CD4-positive, alpha-beta T cell (primary cell): ENCODE results near the gene TARS2. TPM values are rescaled to one million over a fixed set of nuclear protein-coding genes. Genes with fewer than 3 reads are reported as not detected.

Experiments used
- ATAC-seq: fragments of 200-7000 bp; cut with Tn5 transposase; one replicate; pipeline ENCODE4 v1.10.0; 2022; ENCODE audit warnings: mild to moderate bottlenecking; ENCODE audit not compliant: poor library complexity
- CTCF ChIA-PET: fragments of 350-600 bp; sonication (Branson Sonifier 250); formaldehyde crosslinking; loops from one replicate; lab custom pipeline; 2021; ENCODE audit warnings: antibody characterized with exemption, inconsistent platforms; lab: Charles Lee
- POLR2A ChIA-PET: fragments of 350-600 bp; sonication (Branson Sonifier 250); formaldehyde crosslinking; loops from one replicate; lab custom pipeline; 2021; ENCODE audit warnings: antibody characterized with exemption, inconsistent platforms; lab: Charles Lee
- DNase-seq, 14 experiments: peaks; one replicate each; pipeline ENCODE4 v3.0.0-alpha.2; 2013 to 2020; ENCODE audit warnings: mixed read lengths in 2 of 14
- H3K27ac ChIP-seq, 2 donors: one replicate each; pipeline versions ENCODE4 v1.5.1 to v1.7.0; 2013; ENCODE audit warnings: low read length in 2 of 2, low read depth in 1 of 2, mild to moderate bottlenecking in 1 of 2
- H3K27me3 ChIP-seq, 2 experiments: 1 replicate in 1 of 2; 2 replicates in 1 of 2; pipeline versions ENCODE4 v1.6.1 to v1.7.0; 2013; ENCODE audit warnings: low read length in 2 of 2, control low read depth in 1 of 2, mild to moderate bottlenecking in 1 of 2, moderate library complexity in 1 of 2; ENCODE audit not compliant: insufficient read depth in 2 of 2, control insufficient read depth in 1 of 2
- H3K36me3 ChIP-seq: one replicate; pipeline ENCODE4 v1.6.1; 2013; ENCODE audit warnings: low read length, control low read depth; ENCODE audit not compliant: insufficient read depth
- H3K4me1 ChIP-seq: one replicate; pipeline ENCODE4 v1.6.1; 2013; ENCODE audit warnings: low read length, control low read depth; ENCODE audit not compliant: insufficient read depth
- H3K4me3 ChIP-seq: one replicate; pipeline ENCODE4 v1.5.1; 2013; ENCODE audit warnings: mild to moderate bottlenecking, low read length, moderate library complexity
- H3K9me3 ChIP-seq, 2 experiments: 1 replicate in 1 of 2; 2 replicates in 1 of 2; pipeline versions ENCODE4 v1.6.1 to v1.7.0; 2013; ENCODE audit warnings: low read length in 2 of 2, mild to moderate bottlenecking in 2 of 2, control low read depth in 1 of 2, moderate library complexity in 1 of 2; ENCODE audit not compliant: control insufficient read depth in 1 of 2, insufficient read depth in 1 of 2
- H3K27ac Mint-ChIP-seq: one replicate; pipeline ENCODE4 v1.8.0; 2020; ENCODE audit warnings: mixed read lengths
- H3K27me3 Mint-ChIP-seq: one replicate; pipeline ENCODE4 v1.8.0; 2021; ENCODE audit warnings: mixed read lengths
- H3K36me3 Mint-ChIP-seq: one replicate; pipeline ENCODE4 v1.8.0; 2021; ENCODE audit warnings: low read depth, mixed read lengths
- H3K4me1 Mint-ChIP-seq: one replicate; pipeline ENCODE4 v1.8.0; 2021; ENCODE audit warnings: low read depth, mixed read lengths
- H3K4me3 Mint-ChIP-seq: one replicate; pipeline ENCODE4 v1.8.0; 2020; ENCODE audit warnings: mild to moderate bottlenecking, mixed read lengths
- H3K9me3 Mint-ChIP-seq: one replicate; pipeline ENCODE4 v1.8.0; 2020; ENCODE audit warnings: mixed read lengths
- intact Hi-C, 2 experiments: fragments of 100-400 bp; cut with DNase I in 1 of 2; cut with micrococcal nuclease in 1 of 2; formaldehyde crosslinking; loops; one replicate each; pipeline versions ENCODE4 v1.15.1 to v1.9.0; 2023 to 2025; cut with DNase I, micrococcal nuclease
- polyA plus RNA-seq, 2 donors: library from polyadenylated mRNA; unstranded; fragments of 120-200 nt; gene quantifications; one replicate each; pipeline ENCODE4 v1.2.1, GENCODE V29; 2013
- total RNA-seq, 174 experiments: library from RNA in 2 of 174; stranded (reverse) in 2 of 174; gene quantifications; one replicate each; pipeline ENCODE4 v1.2.3 and lab custom pipeline; 2021 to 2026
- TF ChIP-seq, protein P1 (sequence below): fragments of 200-600 bp; IDR thresholded peaks from one replicate; pipeline ENCODE4 v1.8.0; 2022; ENCODE audit warnings: antibody characterized with exemption, mild to moderate bottlenecking

Gene TARS2, protein sequence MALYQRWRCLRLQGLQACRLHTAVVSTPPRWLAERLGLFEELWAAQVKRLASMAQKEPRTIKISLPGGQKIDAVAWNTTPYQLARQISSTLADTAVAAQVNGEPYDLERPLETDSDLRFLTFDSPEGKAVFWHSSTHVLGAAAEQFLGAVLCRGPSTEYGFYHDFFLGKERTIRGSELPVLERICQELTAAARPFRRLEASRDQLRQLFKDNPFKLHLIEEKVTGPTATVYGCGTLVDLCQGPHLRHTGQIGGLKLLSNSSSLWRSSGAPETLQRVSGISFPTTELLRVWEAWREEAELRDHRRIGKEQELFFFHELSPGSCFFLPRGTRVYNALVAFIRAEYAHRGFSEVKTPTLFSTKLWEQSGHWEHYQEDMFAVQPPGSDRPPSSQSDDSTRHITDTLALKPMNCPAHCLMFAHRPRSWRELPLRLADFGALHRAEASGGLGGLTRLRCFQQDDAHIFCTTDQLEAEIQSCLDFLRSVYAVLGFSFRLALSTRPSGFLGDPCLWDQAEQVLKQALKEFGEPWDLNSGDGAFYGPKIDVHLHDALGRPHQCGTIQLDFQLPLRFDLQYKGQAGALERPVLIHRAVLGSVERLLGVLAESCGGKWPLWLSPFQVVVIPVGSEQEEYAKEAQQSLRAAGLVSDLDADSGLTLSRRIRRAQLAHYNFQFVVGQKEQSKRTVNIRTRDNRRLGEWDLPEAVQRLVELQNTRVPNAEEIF
- total RNA-seq, result 10 to 100 TPM; 22.8 to 25.3 TPM
- polyA plus RNA-seq (2013, experiment 1 of 2), result 18.9 TPM
- polyA plus RNA-seq (2013, experiment 2 of 2), result 22.7 TPM
- 10.1 to 66.8 (median 30.8) reads per million in 172 experiments for total RNA-seq (lab: John Stamatoyannopoulos, UW)

DNA sequence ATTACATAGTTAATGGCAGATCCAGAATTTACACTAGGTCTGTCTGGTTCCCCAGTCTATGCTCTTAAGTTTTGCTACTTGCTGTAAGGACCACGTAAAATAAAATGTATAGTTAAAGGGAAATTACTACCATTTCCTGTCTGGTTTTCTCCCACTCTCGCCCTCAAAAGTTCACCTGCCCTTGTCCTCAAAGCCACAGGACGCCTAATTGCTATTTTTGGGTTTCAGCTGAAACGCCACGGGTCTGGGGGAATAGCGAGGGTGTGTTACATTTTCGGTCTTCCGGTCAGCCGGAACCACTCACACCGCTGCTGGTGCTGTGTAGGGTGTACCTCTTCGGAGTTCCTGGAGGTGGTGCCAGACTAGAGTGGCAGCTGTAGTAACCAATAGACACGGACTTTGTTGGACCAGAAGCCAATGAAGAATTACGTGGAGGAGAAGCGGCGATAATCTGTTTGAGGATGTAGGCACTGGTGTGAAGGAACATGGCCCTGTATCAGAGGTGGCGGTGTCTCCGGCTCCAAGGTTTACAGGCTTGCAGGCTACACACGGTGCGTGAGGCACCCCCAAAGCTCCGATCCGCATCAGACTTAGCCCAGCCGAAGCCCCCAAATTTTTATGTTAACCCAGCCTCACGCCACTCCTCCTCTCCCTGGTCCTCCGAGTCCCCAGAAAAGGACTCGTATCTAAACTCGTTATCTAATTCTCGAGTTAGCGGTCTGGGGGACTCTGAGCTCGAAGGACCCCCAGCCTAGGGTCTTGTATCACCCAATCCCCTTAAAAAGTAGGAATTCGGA lies at the start of gene TARS2:
Gene TARS2, plus strand, starts transcription at position 454 of the 797 bp plus-strand sequence. Its CDS starts 32 bp downstream, at position 486.
- ChIA-PET POLR2A (interaction anchor here (0.7 to 2.9 kb wide), 10 partner anchors 15 to 142 kb away, joined by 3 to 17 read pairs (median 6); partner anchors contain the start of genes ENSA, FALEC, MCL1 and RPRD2), CTCF (interaction anchor here (0.6 kb wide), 1 partner anchor 14 kb away, joined by 6 read pairs; no protein-coding TSS in a partner anchor)
- TF ChIP-seq, protein P1, sequence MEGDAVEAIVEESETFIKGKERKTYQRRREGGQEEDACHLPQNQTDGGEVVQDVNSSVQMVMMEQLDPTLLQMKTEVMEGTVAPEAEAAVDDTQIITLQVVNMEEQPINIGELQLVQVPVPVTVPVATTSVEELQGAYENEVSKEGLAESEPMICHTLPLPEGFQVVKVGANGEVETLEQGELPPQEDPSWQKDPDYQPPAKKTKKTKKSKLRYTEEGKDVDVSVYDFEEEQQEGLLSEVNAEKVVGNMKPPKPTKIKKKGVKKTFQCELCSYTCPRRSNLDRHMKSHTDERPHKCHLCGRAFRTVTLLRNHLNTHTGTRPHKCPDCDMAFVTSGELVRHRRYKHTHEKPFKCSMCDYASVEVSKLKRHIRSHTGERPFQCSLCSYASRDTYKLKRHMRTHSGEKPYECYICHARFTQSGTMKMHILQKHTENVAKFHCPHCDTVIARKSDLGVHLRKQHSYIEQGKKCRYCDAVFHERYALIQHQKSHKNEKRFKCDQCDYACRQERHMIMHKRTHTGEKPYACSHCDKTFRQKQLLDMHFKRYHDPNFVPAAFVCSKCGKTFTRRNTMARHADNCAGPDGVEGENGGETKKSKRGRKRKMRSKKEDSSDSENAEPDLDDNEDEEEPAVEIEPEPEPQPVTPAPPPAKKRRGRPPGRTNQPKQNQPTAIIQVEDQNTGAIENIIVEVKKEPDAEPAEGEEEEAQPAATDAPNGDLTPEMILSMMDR, result no peak
- ATAC-seq (peak; percentile 100), DNase-seq (peak; percentile 85 to 99 (median 93))
- Mint-ChIP-seq H3K27me3 (no peaks in the 10 kb centered on the region), H3K4me1 (peaks cover 20% of the 10 kb centered on the region), H3K36me3 (peaks cover 41% of the 10 kb centered on the region), H3K9me3 (no peaks in the 10 kb centered on the region), H3K27ac (peak within 1 kb of the TSS; percentile 84), H3K4me3 (peak within 1 kb of the TSS; percentile 98)
- Histone ChIP-seq H3K9me3 (no peaks in the 10 kb centered on the region), H3K4me1 (peaks cover 16% of the 10 kb centered on the region), H3K4me3 (peak within 1 kb of the TSS; percentile 67), H3K27me3 (no peaks in the 10 kb centered on the region), H3K36me3 (peaks cover 26% of the 10 kb centered on the region), H3K27ac (peak within 1 kb of the TSS; percentile 53 to 59)
- intact Hi-C loops, result loop anchor here in 1 of 2 experiments (2.0 kb wide), 1 partner anchor 120 kb away; no protein-coding TSS in a partner anchor

DNA sequence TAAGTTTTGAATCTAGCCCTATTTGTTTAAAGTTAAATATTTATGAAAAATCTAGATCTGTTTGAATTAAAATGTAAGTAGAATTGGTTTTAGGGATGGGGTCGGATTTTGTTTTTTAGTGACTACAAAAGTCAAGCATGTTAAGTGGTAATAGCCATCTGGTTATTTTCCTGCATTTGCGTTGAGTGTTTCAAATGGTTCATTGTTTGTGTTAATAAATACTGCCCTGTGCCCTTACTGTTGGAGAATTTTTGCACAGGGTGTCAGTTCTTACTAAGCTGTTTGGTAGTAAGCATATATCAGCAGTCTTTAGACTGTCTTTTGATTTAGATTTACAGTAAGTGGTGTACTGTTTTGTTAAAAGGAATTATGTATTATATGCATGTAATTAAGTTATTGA lies 46.1 kb upstream of the TARS2 start:
- H3K36me3 Mint-ChIP-seq, result peaks cover 65% of the 10 kb centered on the region
- POLR2A ChIA-PET, result interaction anchor here (1.2 kb wide), 1 partner anchor 77 kb away, joined by 4 read pairs; the partner anchor contains the start of gene RPRD2

More for the DNA sequence above, 46.1 kb upstream of the TARS2 start:
- CTCF ChIA-PET, result no interaction called here
- intact Hi-C loops, result no loop called here
- Histone ChIP-seq H3K27me3 (no peaks in the 10 kb centered on the region), H3K9me3 (no peaks in the 10 kb centered on the region), H3K4me1 (no peaks in the 10 kb centered on the region), H3K36me3 (peaks cover 44% of the 10 kb centered on the region), H3K27ac (no peak overlapping the region), H3K4me3 (no peak overlapping the region)
- H3K4me1 Mint-ChIP-seq, result peaks cover 4% of the 10 kb centered on the region
- no peak overlapping the region for H3K4me3 Mint-ChIP-seq
- peak overlapping the region; percentile 1 for H3K27ac Mint-ChIP-seq
- TF ChIP-seq, protein P1, result no peak
- H3K27me3 Mint-ChIP-seq, result no peaks in the 10 kb centered on the region
- no peaks in the 10 kb centered on the region for H3K9me3 Mint-ChIP-seq
- no peak for ATAC-seq
- DNase-seq, result no peak
